ENCODE data around the gene ACVRL1.

The ACVRL1 gene

DNA sequence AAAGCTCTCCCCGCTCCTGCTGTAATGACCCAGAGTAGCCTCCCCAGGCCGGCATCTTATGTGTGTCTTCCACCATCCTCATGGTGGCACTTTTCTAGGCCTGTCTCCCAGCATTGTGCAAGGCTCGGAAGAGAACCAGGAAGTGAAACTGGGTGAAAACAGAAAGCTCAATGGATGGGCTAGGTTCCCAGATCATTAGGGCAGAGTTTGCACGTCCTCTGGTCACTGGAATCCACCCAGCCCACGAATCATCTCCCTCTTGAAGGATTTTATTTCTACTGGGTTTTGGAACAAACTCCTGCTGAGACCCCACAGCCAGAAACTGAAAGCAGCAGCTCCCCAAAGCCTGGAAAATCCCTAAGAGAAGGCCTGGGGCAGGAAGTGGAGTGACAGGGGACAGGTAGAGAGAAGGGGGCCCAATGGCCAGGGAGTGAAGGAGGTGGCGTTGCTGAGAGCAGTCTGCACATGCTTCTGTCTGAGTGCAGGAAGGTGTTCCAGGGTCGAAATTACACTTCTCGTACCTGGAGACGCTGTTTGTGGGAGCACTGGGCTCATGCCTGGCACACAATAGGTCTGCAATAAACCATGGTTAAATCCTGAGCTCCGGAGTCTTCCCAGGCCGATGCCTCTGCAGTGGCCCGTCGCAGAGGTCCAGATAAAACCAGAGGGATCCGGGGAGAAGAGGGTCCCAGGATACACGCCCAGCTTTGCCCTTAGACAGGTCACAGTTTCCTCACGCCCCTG, 15.6 kb downstream of the ACVRL1 start:
- peaks cover 43% of the 10 kb centered on the region for H3K4me1 ChIP-seq
- H3K9ac ChIP-seq, result no peak overlapping the region
- peak; percentile 33; the same call in 1 of the 2 replicates for TF ChIP-seq Cebpa-rat (IDR thresholded peaks at IDR 0.05)
- peak overlapping the region; percentile 66 for H3K4me2 ChIP-seq
- peak overlapping the region; percentile 65 for H3K27ac ChIP-seq
- no peaks in the 10 kb centered on the region for H3K9me3 ChIP-seq
- H3K4me3 ChIP-seq, result no peak overlapping the region
- H4K20me1 ChIP-seq, result no peaks in the 10 kb centered on the region
- H3K36me3 ChIP-seq, result no peaks in the 10 kb centered on the region
- H3K27me3 ChIP-seq, result no peaks in the 10 kb centered on the region

DNA sequence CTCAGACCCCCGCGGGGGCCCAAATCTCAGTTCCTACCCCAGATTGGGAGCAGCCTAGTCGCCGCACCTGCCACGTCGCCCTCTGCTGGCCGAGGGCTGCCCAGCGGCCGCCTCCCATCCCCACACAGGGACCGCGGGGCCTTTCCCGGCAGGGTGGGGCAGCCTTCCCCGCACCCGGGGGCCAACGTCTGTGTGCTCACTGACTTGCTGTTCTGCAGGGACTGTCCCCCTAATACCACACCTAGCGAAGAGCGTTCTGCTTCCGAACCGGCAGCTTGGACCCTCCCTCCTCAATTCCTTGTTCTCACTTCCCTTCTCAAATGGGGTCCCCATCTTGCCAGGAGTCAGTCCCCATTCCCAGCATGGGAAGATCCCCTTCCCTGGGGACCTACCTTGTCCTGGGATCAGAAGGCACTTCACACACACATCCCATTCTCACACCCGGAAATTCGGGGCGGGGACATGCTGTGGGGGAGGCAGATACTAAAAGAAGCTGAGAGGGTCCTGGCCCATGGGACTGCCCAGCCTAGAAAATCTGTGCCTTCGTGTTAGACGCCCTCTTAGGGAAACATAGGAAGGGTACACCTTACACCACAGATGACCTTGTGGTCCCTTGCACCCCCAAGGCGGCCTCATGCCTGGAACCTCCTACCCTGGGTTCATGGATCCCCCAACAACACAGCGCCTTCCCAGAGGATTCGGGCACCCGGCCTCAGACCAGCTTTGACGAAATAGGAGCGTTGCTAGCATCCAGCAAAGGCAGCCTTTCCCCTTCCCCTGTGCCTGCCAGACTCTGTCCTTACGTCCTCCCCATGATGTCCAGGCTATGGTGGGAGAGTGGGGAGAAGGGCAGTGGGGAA, 16.4 kb downstream of the ACVRL1 start:
- H3K9ac ChIP-seq, result no peak overlapping the region
- H4K20me1 ChIP-seq, result no peaks in the 10 kb centered on the region
- peak overlapping the region; percentile 66 for H3K4me2 ChIP-seq
- H3K27ac ChIP-seq, result 0 out of 2 replicates have a peak overlapping the region, but pooled peaks have one; percentile 65
- H3K27me3 ChIP-seq, result no peaks in the 10 kb centered on the region
- no peaks in the 10 kb centered on the region for H3K36me3 ChIP-seq
- no peak for TF ChIP-seq Cebpa-rat (IDR thresholded peaks at IDR 0.05)
- H3K9me3 ChIP-seq, result no peaks in the 10 kb centered on the region
- H3K4me1 ChIP-seq, result peaks cover 43% of the 10 kb centered on the region
- no peak overlapping the region for H3K4me3 ChIP-seq

DNA sequence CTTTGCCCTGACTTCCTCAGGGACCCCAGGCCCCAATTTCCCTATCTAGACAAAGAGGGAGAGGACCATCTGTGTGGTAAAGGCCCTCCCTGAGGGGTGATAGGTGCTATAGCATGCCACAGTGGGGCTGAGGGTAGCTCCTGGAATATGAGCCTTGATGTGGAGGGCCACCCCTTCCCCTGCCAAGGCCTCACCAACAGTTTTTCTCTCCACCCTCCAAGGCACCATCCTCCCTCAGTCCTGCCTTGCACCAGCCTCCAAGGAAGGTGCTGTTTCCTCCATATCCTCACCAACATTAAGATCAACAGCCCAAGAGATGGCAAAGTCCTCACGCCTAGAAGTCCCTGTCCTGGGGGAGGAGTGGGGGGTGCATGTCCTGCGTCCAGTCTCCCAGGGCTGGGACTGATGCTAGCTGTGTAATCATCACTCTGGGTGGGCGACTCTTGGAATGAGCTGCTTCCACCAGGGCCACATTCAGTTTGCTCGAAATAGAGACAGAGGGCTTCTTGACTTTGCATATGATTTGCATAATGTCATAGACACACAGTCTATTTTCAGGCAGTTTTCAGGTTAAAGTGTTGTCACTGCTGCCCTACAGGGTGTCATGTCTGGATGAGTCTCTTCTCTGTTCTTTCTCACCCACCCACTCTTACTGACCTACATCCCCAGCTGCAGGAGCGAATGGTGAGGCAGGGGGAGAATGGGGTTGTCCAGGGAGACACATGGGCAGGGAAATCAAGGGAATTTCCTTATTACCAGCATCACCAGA, 17.4 kb downstream of the ACVRL1 start:
- no peak for TF ChIP-seq Cebpa-rat (IDR thresholded peaks at IDR 0.05)
- H3K27ac ChIP-seq, result no peak overlapping the region
- no peaks in the 10 kb centered on the region for H3K9me3 ChIP-seq
- no peaks in the 10 kb centered on the region for H3K27me3 ChIP-seq
- H3K9ac ChIP-seq, result no peak overlapping the region
- peak overlapping the region; percentile 21 for H3K4me2 ChIP-seq
- no peak overlapping the region for H3K4me3 ChIP-seq
- peaks cover 43% of the 10 kb centered on the region for H3K4me1 ChIP-seq
- no peaks in the 10 kb centered on the region for H4K20me1 ChIP-seq
- no peaks in the 10 kb centered on the region for H3K36me3 ChIP-seq

DNA sequence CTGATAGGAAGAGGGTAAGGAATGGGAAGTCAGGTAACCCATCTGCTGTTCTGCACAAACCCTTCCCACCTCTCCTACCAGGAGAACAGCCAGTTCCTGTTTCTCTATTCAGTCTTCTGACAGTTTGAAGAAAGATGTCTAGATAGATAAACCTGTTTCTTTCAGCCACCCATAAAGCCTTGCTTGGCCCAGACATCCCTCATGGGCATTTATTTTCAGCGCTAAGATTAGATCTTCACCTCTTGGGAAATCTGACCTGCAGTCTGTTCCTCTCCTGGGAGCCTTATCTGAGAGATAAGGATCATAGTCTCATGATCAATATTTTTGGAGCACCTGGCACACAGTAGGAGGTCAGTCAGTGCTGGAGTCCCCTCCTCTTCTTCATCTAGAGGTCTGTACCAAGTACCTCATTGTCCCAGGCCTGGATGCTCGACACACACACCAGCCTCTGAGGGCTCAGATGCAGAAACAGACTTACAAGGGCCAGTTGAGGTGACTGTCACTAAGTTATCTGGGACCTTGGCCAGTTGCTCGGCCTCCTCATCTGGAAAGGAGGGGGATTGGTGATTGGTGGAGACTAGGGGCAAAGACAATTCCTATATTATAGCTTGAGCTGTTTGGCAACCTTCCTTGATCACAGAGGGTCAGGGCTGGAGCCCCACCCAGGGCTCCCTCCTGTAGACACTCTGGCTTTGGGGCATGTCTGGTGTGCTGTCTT, 18.2 kb downstream of the ACVRL1 start:
- no peaks in the 10 kb centered on the region for H3K36me3 ChIP-seq
- no peaks in the 10 kb centered on the region for H3K27me3 ChIP-seq
- H3K4me3 ChIP-seq, result no peak overlapping the region
- peaks cover 43% of the 10 kb centered on the region for H3K4me1 ChIP-seq
- H3K27ac ChIP-seq, result 0 out of 2 replicates have a peak overlapping the region, but pooled peaks have one; percentile 4
- no peak overlapping the region for H3K9ac ChIP-seq
- no peaks in the 10 kb centered on the region for H3K9me3 ChIP-seq
- no peak for TF ChIP-seq Cebpa-rat (IDR thresholded peaks at IDR 0.05)
- H4K20me1 ChIP-seq, result no peaks in the 10 kb centered on the region
- H3K4me2 ChIP-seq, result peak overlapping the region; percentile 21

DNA sequence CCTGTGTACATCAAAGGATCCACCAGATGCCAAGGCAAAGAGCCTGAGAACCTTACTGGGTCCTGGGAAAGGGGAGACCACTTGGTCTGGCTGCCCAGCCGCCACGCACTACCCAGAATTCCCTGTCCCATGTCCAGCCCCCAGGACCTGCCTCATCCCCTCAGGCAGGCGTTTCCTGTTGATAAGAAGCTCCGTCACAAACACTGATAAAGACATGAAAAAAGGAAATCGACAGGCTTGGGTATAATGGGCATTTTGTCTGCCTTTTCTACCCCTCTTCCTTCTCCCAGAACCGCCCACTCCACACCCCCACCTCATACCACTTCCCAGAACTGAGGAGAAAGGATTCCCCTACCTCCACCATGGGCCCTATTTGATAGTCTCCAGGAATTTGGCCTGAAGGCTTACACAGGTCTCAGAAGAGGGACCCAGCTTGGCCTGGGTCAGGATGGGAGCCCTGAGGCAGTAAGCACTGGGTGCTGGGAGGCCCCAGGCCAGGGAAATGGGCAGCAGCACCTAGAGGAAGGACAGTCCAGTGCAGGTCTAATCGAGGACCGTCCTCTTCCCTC, 18.8 kb downstream of the ACVRL1 start:
- H3K27ac ChIP-seq, result 0 out of 2 replicates have a peak overlapping the region, but pooled peaks have one; percentile 4
- no peak overlapping the region for H3K4me3 ChIP-seq
- no peak overlapping the region for H3K9ac ChIP-seq
- no peaks in the 10 kb centered on the region for H3K27me3 ChIP-seq
- H4K20me1 ChIP-seq, result no peaks in the 10 kb centered on the region
- no peaks in the 10 kb centered on the region for H3K9me3 ChIP-seq
- H3K4me1 ChIP-seq, result peaks cover 43% of the 10 kb centered on the region
- TF ChIP-seq Cebpa-rat (IDR thresholded peaks at IDR 0.05), result no peak
- no peaks in the 10 kb centered on the region for H3K36me3 ChIP-seq
- peak overlapping the region; percentile 21 for H3K4me2 ChIP-seq

DNA sequence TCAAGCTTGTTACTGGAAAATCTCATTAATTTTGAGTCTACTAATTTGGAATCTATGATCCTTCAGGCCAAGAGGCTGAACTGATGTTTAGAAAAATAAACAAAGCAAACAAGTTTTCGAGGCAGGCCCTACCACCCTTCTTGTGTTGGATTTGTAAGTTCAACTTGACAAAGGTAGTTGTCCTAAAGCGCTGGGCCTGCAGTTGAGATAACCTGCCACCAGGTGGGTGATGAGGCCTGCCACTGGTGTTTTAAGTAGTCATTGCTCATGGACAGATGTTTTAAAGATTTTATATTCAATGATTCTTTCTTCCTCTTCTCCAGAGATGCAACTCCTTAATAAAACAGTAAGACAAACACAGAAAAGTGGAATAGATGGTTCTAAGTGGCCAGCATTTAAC, 19.4 kb downstream of the ACVRL1 start:
- Histone ChIP-seq H3K4me2 (no peak overlapping the region), H3K9me3 (no peaks in the 10 kb centered on the region), H3K36me3 (no peaks in the 10 kb centered on the region), H3K9ac (no peak overlapping the region), H3K27ac (no peak overlapping the region), H4K20me1 (no peaks in the 10 kb centered on the region), H3K4me3 (no peak overlapping the region), H3K27me3 (no peaks in the 10 kb centered on the region), H3K4me1 (peaks cover 43% of the 10 kb centered on the region)
- TF ChIP-seq Cebpa-rat (IDR thresholded peaks at IDR 0.05), result no peak

DNA sequence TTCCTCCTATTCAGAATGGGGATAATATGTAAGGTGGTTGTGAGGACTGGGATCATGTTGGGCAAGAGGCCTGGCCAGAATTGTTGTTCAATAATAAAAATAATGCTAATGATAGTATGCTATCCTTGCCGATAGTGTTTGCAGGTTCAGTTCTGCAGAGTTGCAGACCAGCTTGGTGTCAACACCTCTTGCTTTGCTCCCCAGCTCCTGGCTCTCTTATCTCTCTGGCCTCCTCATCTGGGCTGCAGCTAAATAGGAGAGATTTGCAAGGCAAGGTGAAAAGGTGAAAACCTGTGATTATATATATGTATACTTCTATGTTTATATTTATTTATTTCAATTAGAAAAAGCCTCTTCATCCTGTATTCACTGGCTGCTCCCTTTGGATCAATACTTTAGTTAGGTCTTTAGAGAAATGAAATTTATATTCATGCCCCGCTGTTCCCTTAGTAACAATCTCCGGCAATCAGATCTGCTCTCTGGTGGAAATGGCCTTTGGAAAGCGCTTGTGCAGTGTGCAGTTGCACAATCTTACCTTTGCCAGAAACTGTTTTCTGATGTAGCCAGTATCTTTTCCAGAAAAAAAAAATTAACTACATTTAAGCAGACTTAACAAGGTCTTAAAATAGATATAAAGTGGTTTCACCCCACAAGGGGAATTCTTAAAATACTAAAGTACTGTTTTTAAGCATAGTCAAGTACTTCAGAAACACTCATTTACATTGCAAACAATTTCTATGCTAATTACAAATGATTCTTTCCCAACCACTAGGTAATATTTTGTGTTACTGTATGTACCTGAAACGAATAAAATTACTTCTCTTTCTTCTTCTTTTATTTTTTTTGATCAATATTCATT, 25.1 kb downstream of the ACVRL1 start:
- Histone ChIP-seq H3K4me1 (no peaks in the 10 kb centered on the region), H3K9me3 (no peaks in the 10 kb centered on the region), H3K4me3 (no peak overlapping the region), H3K27ac (no peak overlapping the region), H3K27me3 (no peaks in the 10 kb centered on the region), H3K36me3 (no peaks in the 10 kb centered on the region), H4K20me1 (no peaks in the 10 kb centered on the region), H3K9ac (no peak overlapping the region), H3K4me2 (no peak overlapping the region)
- TF ChIP-seq Cebpa-rat (IDR thresholded peaks at IDR 0.05), result no peak

DNA sequence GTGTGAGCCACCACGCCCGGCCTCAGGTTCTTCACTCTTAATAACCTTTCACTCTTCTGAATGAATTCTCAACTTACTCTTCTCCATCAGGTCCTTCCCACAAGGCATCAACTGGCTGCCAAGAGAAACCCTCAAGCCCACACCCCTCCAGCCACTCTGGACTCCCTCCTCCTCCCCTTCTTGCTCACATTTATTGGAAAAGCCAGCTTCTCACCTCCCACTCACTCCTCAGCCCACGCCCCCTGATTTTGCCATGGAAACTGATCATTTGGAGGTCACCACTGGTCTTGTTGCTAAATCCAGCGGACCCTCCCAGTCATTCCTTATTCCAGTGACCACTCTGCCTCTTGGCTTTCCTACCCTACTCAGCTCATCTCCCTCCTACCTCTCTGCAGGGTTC, 26.8 kb downstream of the ACVRL1 start:
- Histone ChIP-seq H3K4me1 (no peaks in the 10 kb centered on the region), H3K9ac (no peak overlapping the region), H3K36me3 (no peaks in the 10 kb centered on the region), H3K4me2 (no peak overlapping the region), H3K27ac (no peak overlapping the region), H3K9me3 (no peaks in the 10 kb centered on the region), H4K20me1 (no peaks in the 10 kb centered on the region), H3K27me3 (no peaks in the 10 kb centered on the region), H3K4me3 (no peak overlapping the region)
- no peak for TF ChIP-seq Cebpa-rat (IDR thresholded peaks at IDR 0.05)
